ENCODE measurements around the gene CACNA1E. TPM values are rescaled to one million over a fixed set of nuclear protein-coding genes. Genes with fewer than 3 reads are reported as not detected.

CACNA1E gene
- total and polyA plus RNA-seq, 10 donors = 0.02 to 6.1 (median 1.2) TPM

DNA sequence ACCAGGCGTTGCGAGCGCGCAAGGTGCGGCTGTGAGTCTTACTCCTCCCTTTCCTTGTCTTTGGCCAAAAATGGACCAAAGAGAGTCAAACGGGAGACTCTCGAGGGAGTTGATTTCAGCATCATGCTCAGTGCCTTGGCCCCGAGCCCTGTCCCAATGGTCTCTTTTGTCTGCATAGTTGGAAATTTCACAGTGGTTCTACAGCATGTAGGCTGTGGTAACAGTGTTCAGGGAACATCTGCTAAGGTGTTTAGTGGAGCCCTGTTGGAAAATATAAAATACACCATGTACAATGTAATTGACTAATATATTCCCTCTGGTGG, 2.7 kb downstream of the CACNA1E start:
- peaks cover 0 to 100% (median 50%) of the 10 kb centered on the region in 7 donors for H3K27me3 ChIP-seq (replicated peaks in 1 of 7)
- WGBS, 5 donors = 10 to 16% (median 15%) methylated on average over 8 of the region's 8 CpGs
- intact Hi-C loops (cut with DNase I; ENCODE audit: low total_unique reads) = loop anchor here (10.0 kb wide), 1 partner anchor 589 kb away; no protein-coding TSS in a partner anchor

DNA sequence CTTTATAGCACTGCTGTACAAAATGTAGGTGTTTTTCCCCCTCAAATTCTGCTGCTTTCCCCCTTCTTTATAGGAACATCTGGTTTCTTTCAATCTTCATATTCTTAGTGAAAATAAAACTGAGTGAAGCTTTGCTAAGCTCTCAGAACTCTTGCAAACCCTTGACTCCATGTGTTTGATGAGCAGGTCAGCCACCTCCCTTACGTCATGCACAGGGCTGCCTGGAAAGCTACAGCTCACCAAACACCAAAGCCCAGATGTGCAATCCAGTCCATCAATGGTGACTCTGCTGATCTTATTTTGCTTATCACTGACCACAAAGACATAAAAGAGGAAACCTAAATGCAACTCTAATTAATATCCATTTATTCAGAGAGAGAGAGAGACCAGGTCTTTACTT, 5.5 kb downstream of the CACNA1E start:
- H3K27ac ChIP-seq = peak overlapping the region in 2 of 8 donors; percentile 1 to 3
- DNase-seq = no peak
- no peak overlapping the region for H3K4me3 ChIP-seq
- intact Hi-C loops (cut with DNase I; ENCODE audit: low total_unique reads) = loop anchor here (10.0 kb wide), 1 partner anchor 586 kb away; no protein-coding TSS in a partner anchor
- 51 to 75% (median 67%) methylated on average over 1 of the region's 1 CpG for WGBS, 5 donors
- no peaks in the 10 kb centered on the region for H3K9me3 ChIP-seq
- TF ChIP-seq POLR2A (IDR thresholded peaks at IDR 0.05) = no peak
- no peak for TF ChIP-seq POLR2AphosphoS5 (IDR thresholded peaks at IDR 0.05)
- TF ChIP-seq, protein P1, sequence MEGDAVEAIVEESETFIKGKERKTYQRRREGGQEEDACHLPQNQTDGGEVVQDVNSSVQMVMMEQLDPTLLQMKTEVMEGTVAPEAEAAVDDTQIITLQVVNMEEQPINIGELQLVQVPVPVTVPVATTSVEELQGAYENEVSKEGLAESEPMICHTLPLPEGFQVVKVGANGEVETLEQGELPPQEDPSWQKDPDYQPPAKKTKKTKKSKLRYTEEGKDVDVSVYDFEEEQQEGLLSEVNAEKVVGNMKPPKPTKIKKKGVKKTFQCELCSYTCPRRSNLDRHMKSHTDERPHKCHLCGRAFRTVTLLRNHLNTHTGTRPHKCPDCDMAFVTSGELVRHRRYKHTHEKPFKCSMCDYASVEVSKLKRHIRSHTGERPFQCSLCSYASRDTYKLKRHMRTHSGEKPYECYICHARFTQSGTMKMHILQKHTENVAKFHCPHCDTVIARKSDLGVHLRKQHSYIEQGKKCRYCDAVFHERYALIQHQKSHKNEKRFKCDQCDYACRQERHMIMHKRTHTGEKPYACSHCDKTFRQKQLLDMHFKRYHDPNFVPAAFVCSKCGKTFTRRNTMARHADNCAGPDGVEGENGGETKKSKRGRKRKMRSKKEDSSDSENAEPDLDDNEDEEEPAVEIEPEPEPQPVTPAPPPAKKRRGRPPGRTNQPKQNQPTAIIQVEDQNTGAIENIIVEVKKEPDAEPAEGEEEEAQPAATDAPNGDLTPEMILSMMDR (IDR thresholded peaks at IDR 0.05 in 8 of 11, conservative IDR thresholded peaks at IDR 0.05 in 3 of 11) = no peak
- peaks cover 0 to 19% (median 3%) of the 10 kb centered on the region in 6 donors for H3K4me1 ChIP-seq
- H3K27me3 ChIP-seq (replicated peaks in 1 of 7) = peaks cover 3 to 95% (median 37%) of the 10 kb centered on the region in 7 donors
- H3K36me3 ChIP-seq = no peaks in the 10 kb centered on the region

More for the DNA sequence above, 2.7 kb downstream of the CACNA1E start:
- TF ChIP-seq POLR2AphosphoS5 (IDR thresholded peaks at IDR 0.05) = no peak
- TF ChIP-seq, protein P1 (IDR thresholded peaks at IDR 0.05 in 8 of 11, conservative IDR thresholded peaks at IDR 0.05 in 3 of 11) = no peak
- Histone ChIP-seq H3K4me1 (peaks cover 0 to 43% (median 19%) of the 10 kb centered on the region in 6 donors), H3K4me3 (peak overlapping the region in 1 of 8 donors; percentile 36), H3K27ac (no peak overlapping the region), H3K9me3 (no peaks in the 10 kb centered on the region), H3K36me3 (no peaks in the 10 kb centered on the region)
- DNase-seq = no peak

DNA sequence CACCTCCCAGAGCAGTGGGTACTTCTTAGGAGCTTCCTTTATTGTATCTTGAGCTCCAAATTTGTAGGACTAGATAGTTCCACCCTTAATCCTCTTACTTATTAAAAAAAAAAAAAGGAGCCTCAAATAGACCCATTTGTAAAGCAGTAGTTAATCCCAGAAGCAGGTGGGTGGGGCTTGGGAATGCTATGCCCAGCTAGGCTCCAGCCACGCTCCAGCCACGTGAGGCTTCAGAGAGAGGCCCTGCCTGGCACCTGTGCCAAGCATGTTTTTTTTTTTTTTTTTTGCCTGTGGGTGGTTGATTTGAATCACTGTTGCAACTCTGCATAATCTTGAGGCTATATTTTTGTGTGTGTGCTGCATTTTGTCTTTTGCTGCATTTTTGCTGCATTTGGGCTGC, 7.0 kb downstream of the CACNA1E start:
- Histone ChIP-seq H3K4me3 (no peak overlapping the region), H3K27me3 (replicated peaks in 1 of 7) (peaks cover 3 to 82% (median 23%) of the 10 kb centered on the region in 7 donors), H3K9me3 (no peaks in the 10 kb centered on the region), H3K36me3 (no peaks in the 10 kb centered on the region), H3K27ac (no peak overlapping the region), H3K4me1 (peaks cover 0 to 11% (median 2%) of the 10 kb centered on the region in 6 donors)
- DNase-seq = no peak
- TF ChIP-seq POLR2A (IDR thresholded peaks at IDR 0.05) = no peak
- TF ChIP-seq, protein P1 (IDR thresholded peaks at IDR 0.05 in 8 of 11, conservative IDR thresholded peaks at IDR 0.05 in 3 of 11) = no peak
- TF ChIP-seq POLR2AphosphoS5 (IDR thresholded peaks at IDR 0.05) = no peak
- WGBS, 5 donors = 57 to 90% (median 85%) methylated on average over 2 of the region's 2 CpGs
- intact Hi-C loops (cut with DNase I; ENCODE audit: low total_unique reads) = no loop called here

DNA sequence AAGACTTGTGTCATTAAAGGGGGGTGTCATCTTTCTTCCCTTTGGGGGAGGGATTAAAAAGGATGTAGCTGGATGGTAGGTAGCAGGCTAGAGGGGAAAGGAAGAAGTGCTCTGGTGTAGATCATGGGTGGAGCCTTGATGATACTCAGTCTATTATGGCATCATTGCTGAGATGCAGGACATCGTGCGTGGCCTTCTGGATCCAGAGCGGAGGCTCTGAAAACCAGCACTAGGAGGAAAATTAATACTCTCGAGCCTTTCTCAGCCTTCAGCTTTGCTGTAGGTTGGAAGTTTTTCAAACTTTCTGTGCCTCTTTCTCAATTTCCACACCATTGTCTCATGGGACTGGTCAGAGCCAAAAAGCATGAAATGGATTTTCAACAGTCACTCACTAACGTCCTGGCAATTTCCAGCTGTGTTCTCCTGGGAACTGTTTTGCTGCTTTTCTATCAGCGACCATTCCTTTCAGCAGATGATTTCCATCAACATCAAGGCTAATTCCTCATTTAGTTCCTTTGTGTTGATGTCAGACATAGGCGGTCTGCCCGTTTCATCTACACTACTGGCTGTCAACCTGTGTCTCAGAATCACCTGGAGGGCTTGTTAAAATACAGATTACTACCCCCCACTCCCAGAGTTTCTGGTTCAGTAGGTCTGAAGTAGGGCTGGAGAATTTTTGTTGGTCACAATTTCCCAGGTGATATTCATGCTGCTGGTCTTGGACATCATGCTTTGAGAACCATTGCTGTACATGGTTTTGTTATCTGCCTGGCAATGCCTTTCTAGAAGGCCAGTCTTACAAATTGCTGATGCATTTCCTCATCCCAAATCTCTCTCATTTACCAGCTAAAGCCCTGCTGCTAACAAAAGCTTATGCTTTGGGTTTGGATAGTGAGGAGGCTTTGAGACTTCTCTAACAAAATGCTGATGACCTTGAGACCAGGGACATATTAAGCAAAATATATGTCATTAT, 7.7 kb downstream of the CACNA1E start:
- intact Hi-C loops (cut with DNase I; ENCODE audit: low total_unique reads) = no loop called here
- TF ChIP-seq, protein P1 (IDR thresholded peaks at IDR 0.05 in 8 of 11, conservative IDR thresholded peaks at IDR 0.05 in 3 of 11) = no peak
- TF ChIP-seq POLR2A (IDR thresholded peaks at IDR 0.05) (no peak), POLR2AphosphoS5 (IDR thresholded peaks at IDR 0.05) (no peak)
- peaks cover 0 to 4% (median 0%) of the 10 kb centered on the region in 6 donors for H3K4me1 ChIP-seq
- peaks cover 3 to 74% (median 15%) of the 10 kb centered on the region in 7 donors for H3K27me3 ChIP-seq (replicated peaks in 1 of 7)
- H3K36me3 ChIP-seq = no peaks in the 10 kb centered on the region
- H3K9me3 ChIP-seq = no peaks in the 10 kb centered on the region
- 72 to 82% (median 78%) methylated on average over 8 of the region's 8 CpGs for WGBS, 5 donors
- no peak overlapping the region for H3K4me3 ChIP-seq
- no peak for DNase-seq
- no peak overlapping the region for H3K27ac ChIP-seq

All from spleen (tissue), 11 donors.